Tibial nerve (tissue), 4 donors: ENCODE data around the gene SEC61A2.

ENCODE experiments used
- CTCF ChIP-seq, 5 experiments: fragments of 200-600 bp in 3 of 5; fragments of 450-650 bp in 2 of 5; sonication (generic) in 3 of 5; IDR thresholded peaks; one replicate each; pipeline ENCODE4 v1.5.1; 2016 to 2019; ENCODE audit warnings: antibody characterized with exemption in 5 of 5, mild to moderate bottlenecking in 3 of 5, moderate library complexity in 2 of 5
- EP300 ChIP-seq, 2 donors: sonication (generic); formaldehyde crosslinking; IDR thresholded peaks; one replicate each; pipeline ENCODE4 v1.6.1; 2017; ENCODE audit warnings: antibody characterized with exemption in 2 of 2, mild to moderate bottlenecking in 1 of 2
- POLR2A ChIP-seq, 2 donors: fragments of 450-650 bp; IDR thresholded peaks; one replicate each; pipeline ENCODE4 v1.6.1; 2017; ENCODE audit warnings: antibody characterized with exemption in 2 of 2, mild to moderate bottlenecking in 2 of 2, moderate library complexity in 2 of 2

- TF ChIP-seq CTCF (IDR thresholded peaks at IDR 0.05) (no peak), EP300 (IDR thresholded peaks at IDR 0.05) (no peak), POLR2A (IDR thresholded peaks at IDR 0.05) (no peak)
Measured at GRCh38 chr10:12121673-12122072, 7.8 kb upstream of the SEC61A2 start.
